ENCODE measurements around the gene HHAT.

GRCh38 chr1:210373878-210374599 lies 45.3 kb downstream of the HHAT start:
- peak; percentile 34 for TF ChIP-seq CTCF (IDR thresholded peaks at IDR 0.05; ENCODE audit: poor library complexity, severe bottlenecking)
- TF ChIP-seq EZH2 (IDR thresholded peaks at IDR 0.05; ENCODE audit: borderline replicate concordance, insufficient read depth, low read length, poor library complexity, severe bottlenecking): no peak
- TF ChIP-seq EP300 (conservative IDR thresholded peaks at IDR 0.05; ENCODE audit: poor library complexity, severe bottlenecking): no peak
- TF ChIP-seq POLR2AphosphoS5 (IDR thresholded peaks at IDR 0.05): no peak
- TF ChIP-seq TAF1 (IDR thresholded peaks at IDR 0.05; ENCODE audit: low read depth): no peak
- no peak for TF ChIP-seq REST (IDR thresholded peaks at IDR 0.05; ENCODE audit: borderline replicate concordance)
- no peak for TF ChIP-seq RAD21 (conservative IDR thresholded peaks at IDR 0.05)
- TF ChIP-seq SMC3 (conservative IDR thresholded peaks at IDR 0.05; ENCODE audit: poor library complexity): no peak
- TF ChIP-seq MXI1 (conservative IDR thresholded peaks at IDR 0.05; ENCODE audit: poor library complexity, severe bottlenecking): no peak
